Measurements from ENCODE around the gene STUB1.

STUB1 gene

GRCh38 chr16:660459-661183, 19.6 kb upstream of the STUB1 start:
- no peak overlapping the region for H3K4me3 ChIP-seq (ENCODE audit: low read depth, low read length)
- TF ChIP-seq CTCF (conservative IDR thresholded peaks at IDR 0.05; ENCODE audit: low read depth, low read length), result peak; percentile 57
- peak; percentile 78 for DNase-seq (ENCODE audit: low read depth)

- DNase-seq (ENCODE audit: low read depth), result no peak
- no peak overlapping the region for H3K4me3 ChIP-seq (ENCODE audit: low read depth, low read length)
- no peak for TF ChIP-seq CTCF (conservative IDR thresholded peaks at IDR 0.05; ENCODE audit: low read depth, low read length)
Measured at GRCh38 chr16:661184-661821, 18.9 kb upstream of the STUB1 start.

DNA sequence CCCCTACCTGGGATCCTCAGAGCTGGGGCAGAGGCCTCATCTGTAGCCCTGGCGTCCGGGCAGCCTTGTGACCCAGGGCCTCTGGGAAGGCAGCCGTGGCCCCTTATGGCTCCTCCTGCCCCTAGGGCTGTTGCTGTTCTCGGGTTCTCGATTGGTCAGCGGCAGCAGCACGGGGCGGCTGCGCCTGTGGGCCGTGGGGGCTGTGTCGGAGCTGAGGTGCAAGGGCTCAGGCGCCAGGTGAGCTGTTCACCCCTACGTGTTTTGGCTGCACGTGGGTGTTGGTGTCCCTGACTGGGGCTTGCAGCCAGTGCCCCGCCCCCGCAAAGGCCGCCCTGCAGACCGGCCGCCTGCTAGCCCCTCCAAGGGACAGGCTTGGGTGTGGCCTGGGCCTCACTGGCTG, 18.1 kb upstream of the STUB1 start:
- TF ChIP-seq CTCF (conservative IDR thresholded peaks at IDR 0.05; ENCODE audit: low read depth, low read length), result no peak
- DNase-seq (ENCODE audit: low read depth), result no peak
- no peak overlapping the region for H3K4me3 ChIP-seq (ENCODE audit: low read depth, low read length)

GRCh38 chr16:662597-662996, 17.6 kb upstream of the STUB1 start:
- no peak for DNase-seq (ENCODE audit: low read depth)
- H3K4me3 ChIP-seq (ENCODE audit: low read depth, low read length), result no peak overlapping the region
- TF ChIP-seq CTCF (conservative IDR thresholded peaks at IDR 0.05; ENCODE audit: low read depth, low read length), result no peak

DNA sequence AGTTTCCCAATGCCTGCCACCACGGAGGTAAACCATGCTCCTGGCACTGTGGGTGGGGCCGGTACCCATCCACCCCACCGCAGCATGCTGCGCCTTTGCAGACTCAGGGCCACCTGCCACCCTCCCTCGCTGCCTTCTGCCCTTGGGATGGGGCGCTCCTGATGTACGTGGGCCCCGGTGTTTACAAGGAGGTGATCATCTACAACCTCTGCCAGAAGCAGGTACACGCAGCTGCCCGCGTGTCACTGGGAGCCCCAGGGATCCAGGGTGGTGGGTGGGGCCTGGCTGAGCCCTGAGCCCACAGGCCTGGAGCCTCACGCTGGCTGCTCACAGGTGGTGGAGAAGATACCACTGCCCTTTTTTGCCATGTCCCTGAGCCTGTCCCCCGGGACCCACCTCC, 13.6 kb upstream of the STUB1 start:
- no peak for TF ChIP-seq CTCF (conservative IDR thresholded peaks at IDR 0.05; ENCODE audit: low read depth, low read length)
- H3K4me3 ChIP-seq (ENCODE audit: low read depth, low read length), result no peak overlapping the region

DNA sequence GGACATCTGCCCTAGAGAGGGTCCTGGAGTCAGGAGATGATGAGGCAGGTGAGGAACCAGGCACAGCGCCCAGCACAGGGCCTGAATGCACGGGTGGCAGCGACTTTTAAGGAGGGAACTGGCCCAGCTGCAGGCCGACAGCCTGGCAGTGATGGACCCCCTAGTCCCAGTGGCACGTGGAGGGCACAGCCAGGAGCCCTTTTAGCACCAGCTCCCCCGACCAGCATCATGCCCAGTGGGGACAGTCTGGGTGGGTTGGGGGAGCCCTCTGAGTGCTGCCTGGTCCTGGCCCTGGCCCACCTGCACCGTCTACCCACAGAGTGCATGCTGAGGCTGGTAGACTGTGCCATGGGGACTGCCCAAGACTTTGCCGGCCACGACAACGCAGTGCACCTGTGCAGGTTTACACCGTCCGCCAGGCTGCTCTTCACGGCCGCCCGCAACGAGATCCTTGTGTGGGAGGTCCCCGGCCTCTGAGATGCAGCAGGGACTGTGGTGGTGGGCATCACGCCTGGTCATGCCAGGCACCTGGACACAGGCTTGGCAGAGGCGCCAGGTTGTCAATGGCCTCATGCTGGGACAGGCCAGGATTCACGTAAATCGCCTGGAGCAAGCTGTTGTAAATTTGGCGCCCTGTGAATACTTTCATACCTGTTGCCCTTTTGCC, 13.0 kb upstream of the STUB1 start:
- no peak overlapping the region for H3K4me3 ChIP-seq (ENCODE audit: low read depth, low read length)
- DNase-seq (ENCODE audit: low read depth), result no peak

More for the DNA sequence above, 13.6 kb upstream of the STUB1 start:
- DNase-seq (ENCODE audit: low read depth), result no peak

More for the DNA sequence above, 13.0 kb upstream of the STUB1 start:
- TF ChIP-seq CTCF (conservative IDR thresholded peaks at IDR 0.05; ENCODE audit: low read depth, low read length), result no peak
